HG03565 (cell line): ENCODE data around the gene ITSN1.
"Not testable (repeated sequence)": the region's sequence is repeated elsewhere in the genome, so short reads cannot be mapped to it uniquely, and the experiment has no call there.

Experiments
- ATAC-seq: cut with Tn5 transposase; IDR thresholded peaks from one replicate; pipeline ENCODE4 v1.9.1; 2021; ENCODE audit warnings: mild to moderate bottlenecking, moderate library complexity; ENCODE audit not compliant: unreplicated experiment

The ITSN1 gene

GRCh38 chr21:33729139-33729538 is 86.8 kb downstream of the ITSN1 start:
- ATAC-seq, result not testable (repeated sequence)

GRCh38 chr21:33729641-33730040 is 87.3 kb downstream of the ITSN1 start:
- no peak for ATAC-seq

- no peak for ATAC-seq
Measured at GRCh38 chr21:33731447-33731846, 89.1 kb downstream of the ITSN1 start.

DNA sequence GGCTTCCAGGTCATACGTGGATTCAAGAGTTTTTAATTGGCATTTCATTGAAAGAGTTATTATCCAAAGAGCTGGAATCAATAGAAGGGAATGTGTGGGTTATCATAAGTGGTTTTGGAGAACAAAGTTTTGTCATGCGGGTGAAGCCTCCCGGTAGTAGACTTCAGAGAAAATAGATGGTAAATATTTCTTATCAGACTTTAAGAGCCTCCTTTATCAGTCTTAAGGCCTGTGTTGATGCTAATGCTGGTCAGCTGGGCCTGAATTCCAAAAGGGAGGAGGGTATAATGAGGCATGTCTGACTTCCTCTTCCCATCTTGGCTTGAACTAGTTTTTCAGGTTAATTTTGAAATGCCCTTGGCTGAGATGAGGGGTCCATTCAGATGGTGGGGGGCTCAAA is 89.7 kb downstream of the ITSN1 start:
- ATAC-seq, result no peak

DNA sequence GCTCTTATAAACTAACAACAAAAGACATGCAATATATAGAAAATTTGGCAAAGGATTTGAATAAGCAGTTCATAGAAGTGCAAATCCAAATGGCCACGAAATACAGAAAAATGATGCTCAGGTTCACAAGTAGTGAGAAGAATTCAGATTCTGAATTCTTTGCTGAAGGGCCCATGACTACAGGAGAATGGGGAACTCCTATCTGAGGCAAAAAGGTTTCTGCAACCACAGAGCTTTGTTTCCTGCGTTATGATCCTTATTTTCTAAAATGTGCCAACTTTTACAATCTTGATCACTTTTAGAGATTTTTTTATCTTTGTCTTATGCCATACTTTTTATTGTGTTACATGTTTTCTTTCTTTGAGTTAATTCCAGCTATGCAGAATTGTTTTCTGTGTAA is 91.3 kb downstream of the ITSN1 start:
- no peak for ATAC-seq

DNA sequence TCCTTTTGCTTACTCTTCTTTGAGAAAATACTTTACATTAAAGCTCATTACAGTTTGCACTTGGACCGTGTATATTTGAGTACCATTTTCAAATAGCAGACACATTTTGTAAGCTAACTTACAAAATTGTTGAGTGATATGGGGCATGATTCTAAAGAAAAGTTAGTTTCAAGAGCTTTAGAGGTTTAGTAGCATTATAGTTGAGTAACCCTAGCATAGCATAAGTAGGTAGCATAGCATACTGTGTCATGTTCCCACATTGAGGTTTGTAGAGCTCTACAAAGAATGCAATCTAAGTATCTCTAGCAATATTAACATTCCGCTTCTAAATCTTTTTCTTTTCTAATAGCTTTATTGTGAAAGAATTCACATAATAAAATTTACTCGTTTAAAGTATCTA is 92.0 kb downstream of the ITSN1 start:
- ATAC-seq, result no peak

- ATAC-seq, result no peak
Measured at GRCh38 chr21:33734818-33735217, 92.5 kb downstream of the ITSN1 start.

GRCh38 chr21:33736569-33736968 is 94.3 kb downstream of the ITSN1 start:
- no peak for ATAC-seq

DNA sequence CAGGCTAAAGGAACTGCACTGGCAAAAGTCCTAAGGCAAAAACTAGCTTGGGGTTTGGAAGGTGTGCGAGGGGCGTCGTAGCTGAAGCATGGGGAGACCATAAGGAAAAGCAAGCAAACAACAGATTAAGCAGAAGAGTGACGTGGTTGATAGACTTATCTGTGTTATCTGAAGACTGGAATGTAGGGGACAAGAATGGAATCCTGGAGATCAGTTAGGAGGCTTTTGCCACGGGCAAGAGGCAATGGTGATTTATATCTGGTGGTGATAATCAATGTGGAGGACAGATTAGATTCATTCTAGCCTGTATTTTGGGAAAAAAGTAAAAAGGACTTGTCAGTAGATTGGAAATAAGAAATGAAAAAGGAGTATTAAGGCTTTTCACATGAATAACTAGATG is 97.4 kb downstream of the ITSN1 start:
- no peak for ATAC-seq

DNA sequence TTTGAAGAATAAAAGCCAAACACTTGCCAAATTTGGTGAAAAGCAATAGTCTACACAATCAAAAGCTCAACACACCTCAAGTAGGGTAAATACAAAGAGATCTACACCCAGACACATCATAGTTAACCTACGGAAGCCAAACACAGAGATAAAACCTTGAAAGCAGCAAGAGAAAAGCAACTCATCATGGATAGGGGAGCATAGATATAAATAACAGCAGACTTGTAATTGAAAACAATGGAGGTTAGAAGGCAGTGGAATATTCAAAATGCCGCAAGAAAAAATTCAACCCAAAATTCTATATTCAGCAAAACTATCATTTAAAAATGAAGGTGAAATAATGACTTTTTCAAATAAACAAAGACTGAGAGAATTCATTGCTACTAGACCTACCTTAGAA is 105.1 kb downstream of the ITSN1 start:
- no peak for ATAC-seq

DNA sequence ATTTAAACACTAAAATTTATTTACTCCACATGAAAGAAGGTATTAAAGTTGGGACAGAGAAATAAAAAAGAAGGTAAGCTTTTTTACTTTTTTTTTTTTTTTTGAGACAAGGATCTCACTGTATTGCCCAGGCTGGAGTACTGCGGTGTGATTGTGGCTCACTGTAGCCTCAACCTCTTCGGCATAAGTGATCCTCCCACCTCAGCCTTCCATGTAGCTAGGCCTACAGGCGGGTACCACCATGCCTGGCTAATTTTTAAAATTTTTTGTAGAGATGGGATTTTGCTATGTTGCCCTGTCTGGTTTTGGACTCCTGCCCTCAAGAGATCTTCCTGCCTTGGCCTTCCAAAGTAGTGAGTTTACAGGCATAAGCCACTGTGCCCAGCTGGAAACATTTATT is 106.6 kb downstream of the ITSN1 start:
- no peak for ATAC-seq

DNA sequence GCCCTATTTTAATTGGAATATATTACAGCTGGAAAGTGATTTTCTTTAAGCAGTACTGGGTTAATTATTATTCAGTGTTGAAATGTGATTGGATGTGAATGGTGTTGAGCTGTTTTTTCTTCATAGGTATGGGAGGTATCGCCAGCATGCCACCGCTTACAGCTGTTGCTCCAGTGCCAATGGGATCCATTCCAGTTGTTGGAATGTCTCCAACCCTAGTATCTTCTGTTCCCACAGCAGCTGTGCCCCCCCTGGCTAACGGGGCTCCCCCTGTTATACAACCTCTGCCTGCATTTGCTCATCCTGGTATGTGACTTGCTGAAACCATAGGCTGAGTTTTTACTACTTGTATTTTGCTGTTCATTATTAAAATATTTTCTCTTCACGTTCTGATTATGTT is 107.7 kb downstream of the ITSN1 start:
- ATAC-seq, result no peak

DNA sequence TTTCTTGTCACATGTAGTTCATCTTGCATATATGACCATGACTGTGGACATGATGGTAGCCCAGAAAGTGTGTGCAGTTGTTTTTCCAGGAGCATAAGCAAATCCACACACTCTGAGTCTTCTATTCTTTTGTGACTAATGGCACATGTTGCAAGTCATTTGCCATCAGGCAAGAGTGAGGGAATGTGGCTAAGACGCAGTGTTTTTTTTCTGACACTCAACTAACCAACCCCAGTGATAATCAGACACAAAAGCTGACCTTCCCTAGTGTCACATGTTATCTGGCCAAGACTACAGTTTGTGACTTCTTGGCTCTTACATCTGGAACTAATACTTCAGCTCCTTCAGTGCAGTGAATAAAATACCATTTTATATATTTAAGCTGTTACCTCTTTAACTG is 108.8 kb downstream of the ITSN1 start:
- ATAC-seq, result no peak

DNA sequence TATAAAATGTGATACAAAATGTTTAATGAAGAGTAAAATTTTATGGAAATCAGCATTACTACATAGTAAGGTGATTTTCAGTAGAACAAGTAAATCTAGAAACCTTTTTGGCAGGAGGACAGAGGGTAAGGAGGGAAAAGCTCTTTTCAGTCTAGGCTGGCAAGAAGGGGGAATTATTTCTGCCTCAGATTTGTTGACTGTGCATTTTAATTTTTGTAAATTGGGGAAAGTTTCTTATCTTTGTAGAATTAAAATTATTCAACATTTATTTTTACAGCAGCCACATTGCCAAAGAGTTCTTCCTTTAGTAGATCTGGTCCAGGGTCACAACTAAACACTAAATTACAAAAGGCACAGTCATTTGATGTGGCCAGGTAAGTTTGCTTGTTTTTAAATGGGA is 109.2 kb downstream of the ITSN1 start:
- no peak for ATAC-seq

DNA sequence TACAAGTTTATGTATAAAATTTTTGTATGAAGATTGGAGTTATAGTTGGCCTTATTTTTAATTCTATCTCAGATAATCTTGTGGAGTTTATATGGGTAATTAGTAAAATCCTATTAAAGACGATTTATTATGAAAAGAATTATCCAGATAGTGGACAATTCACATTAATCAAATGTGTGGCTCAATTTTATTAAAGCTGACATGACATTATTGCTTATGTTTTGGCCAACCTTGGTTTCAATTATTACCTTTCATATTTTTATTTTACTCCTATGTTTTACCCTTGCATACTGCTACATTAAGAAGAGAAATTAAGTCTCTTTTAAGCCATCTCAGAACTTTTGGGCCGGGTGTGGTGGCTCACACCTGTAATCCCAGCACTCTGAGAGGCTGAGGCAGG is 110.0 kb downstream of the ITSN1 start:
- no peak for ATAC-seq

DNA sequence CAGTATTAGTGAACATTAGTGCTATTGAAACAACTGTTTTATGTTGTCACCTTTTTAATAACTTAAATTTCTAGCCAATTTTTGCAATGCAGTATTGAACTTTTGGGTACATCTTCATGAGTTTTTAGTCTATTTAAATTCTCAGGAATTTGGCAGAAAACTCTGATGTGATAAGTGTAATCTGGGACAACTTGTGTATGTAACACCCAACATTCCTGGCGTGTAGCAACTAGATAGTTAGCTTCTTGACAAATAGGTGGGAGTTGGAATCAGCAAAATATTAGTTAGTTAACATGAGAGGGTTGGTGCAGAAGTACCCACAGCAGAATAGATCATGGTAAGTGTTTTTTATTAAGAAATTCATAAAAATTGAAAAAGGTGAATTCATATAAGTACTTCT is 111.6 kb downstream of the ITSN1 start:
- ATAC-seq, result no peak

DNA sequence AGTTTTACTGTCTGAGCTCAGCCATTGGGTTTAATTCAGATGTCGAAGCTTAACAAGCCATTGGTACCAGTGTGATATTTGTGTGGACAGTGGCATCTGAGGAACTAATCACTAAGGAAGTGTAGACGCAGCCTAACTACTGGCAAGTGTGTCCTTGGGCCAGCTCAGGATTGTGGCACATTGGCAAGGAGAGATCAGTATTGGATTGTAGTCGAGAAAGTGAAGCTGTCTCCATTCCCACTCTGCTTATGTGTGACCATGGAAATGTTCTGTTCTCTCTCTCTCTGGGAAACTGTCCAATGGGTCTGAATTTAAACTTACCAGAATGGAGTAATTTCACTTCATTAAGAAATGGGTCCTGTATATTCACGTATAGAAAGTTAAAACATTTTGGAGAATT is 112.2 kb downstream of the ITSN1 start:
- ATAC-seq, result no peak

GRCh38 chr21:33755354-33755753 is 113.1 kb downstream of the ITSN1 start:
- no peak for ATAC-seq

- ATAC-seq, result no peak
Measured at GRCh38 chr21:33760641-33761440, 118.5 kb downstream of the ITSN1 start.

DNA sequence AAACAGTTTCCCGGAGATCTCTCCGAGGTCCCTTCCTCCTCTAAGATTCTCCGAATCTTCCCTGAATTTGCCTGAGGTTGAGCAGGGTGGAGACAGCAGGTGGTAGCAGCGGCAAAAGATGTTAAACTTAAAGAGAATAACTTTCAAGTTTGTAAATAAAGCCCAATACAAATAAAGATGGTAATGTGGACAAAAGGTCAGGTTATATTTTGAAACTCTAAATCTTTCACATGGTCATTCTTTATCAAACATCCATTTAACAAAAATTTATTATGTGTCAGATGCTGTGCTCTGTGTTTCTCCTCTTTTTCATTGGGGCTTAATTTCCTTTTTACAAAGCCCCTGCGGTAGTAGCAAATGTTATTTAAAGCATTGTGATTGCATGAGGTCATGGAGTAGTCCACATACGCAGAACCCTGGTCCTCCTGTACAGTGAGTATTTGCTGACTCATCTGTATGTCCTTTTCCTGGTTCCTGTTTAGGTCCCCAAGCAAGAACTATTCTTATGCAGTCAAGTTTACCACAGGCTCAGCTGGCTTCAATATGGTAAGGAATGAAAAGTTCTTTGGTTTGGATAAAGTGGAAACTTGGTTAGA is 119.2 kb downstream of the ITSN1 start:
- no peak for ATAC-seq

- ATAC-seq, result no peak
Measured at GRCh38 chr21:33762803-33763581, 120.7 kb downstream of the ITSN1 start.

DNA sequence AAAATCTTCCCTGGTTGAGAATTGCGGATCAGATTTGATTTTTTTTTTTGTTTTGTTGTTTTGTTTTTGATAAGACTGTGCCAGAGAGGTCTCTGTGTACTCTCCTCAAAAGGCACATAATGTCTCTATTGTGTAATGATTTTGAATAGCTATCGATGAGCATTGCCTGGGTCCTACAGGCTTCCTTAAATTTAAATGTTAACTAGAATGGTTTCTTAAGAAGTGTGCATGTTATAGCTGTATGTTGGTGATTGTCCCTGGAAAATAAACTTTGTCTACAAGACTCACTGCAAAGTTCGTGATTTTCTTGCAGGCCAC is 121.2 kb downstream of the ITSN1 start:
- ATAC-seq, result no peak
